RWPE2 (cell line): ENCODE measurements around the gene RPGRIP1L.

Experiments used
- ATAC-seq: fragments of 200-7000 bp; cut with Tn5 transposase; 3 replicates; pipeline ENCODE4 v1.9.1; 2021; ENCODE audit warnings: low read depth
- DNase-seq: peaks from one replicate; pipeline ENCODE4 v3.0.0-alpha.2; 2020; ENCODE audit warnings: low spot score
- H3K27ac ChIP-seq: fragments of 450-650 bp; 2 replicates; pipeline ENCODE4 v1.5.1; 2017; ENCODE audit warnings: mild to moderate bottlenecking; ENCODE audit not compliant: poor library complexity, severe bottlenecking
- H3K27me3 ChIP-seq: fragments of 250-450 bp; sonication (Bioruptor Pico); 2 replicates; pipeline ENCODE4 v1.5.1; 2021; ENCODE audit warnings: mild to moderate bottlenecking, moderate library complexity; ENCODE audit not compliant: insufficient read depth, poor library complexity, severe bottlenecking
- H3K36me3 ChIP-seq: fragments of 250-450 bp; sonication (Bioruptor Pico); 2 replicates; pipeline ENCODE4 v1.5.1; 2020; ENCODE audit warnings: low read depth, mild to moderate bottlenecking, moderate library complexity
- H3K4me1 ChIP-seq: fragments of 250-450 bp; sonication (Bioruptor Pico); 2 replicates; pipeline ENCODE4 v1.5.1; 2021; ENCODE audit warnings: mild to moderate bottlenecking, moderate library complexity; ENCODE audit not compliant: insufficient read depth, poor library complexity, severe bottlenecking
- H3K4me3 ChIP-seq: fragments of 250-450 bp; sonication (Bioruptor Pico); 2 replicates; pipeline ENCODE4 v1.5.1; 2021; ENCODE audit warnings: mild to moderate bottlenecking, moderate library complexity; ENCODE audit not compliant: severe bottlenecking
- H3K9me3 ChIP-seq: fragments of 250-450 bp; sonication (Bioruptor Pico); 2 replicates; pipeline ENCODE4 v1.5.1; 2021; ENCODE audit warnings: mild to moderate bottlenecking, moderate library complexity; ENCODE audit not compliant: severe bottlenecking
- CTCF ChIP-seq: fragments of 450-650 bp; IDR thresholded peaks from one replicate; pipeline ENCODE4 v1.5.1; 2017; ENCODE audit warnings: mild to moderate bottlenecking, moderate library complexity; ENCODE audit not compliant: poor library complexity, severe bottlenecking

RPGRIP1L gene

DNA sequence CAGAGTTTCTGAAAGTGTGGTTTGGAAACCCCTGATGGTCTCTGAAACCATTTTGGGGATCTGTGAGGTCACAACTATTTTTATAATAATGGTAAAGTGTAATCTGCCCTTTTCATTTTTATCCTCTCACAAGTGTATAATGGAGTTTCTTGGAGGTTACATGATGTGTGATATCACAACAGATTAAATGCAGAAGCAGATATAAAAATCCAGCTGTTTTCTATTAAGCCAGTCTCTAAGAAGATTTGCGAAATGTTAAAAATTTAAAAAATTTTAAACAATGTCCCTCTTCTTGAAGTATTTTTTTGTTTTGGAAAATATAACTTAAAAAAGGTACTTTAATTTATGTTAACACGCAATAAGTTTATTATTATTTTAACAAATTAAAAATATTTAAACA, 48.7 kb downstream of the RPGRIP1L start:
- H3K4me3 ChIP-seq = no peak overlapping the region
- DNase-seq (no peak), ATAC-seq (no peak)
- no peak for TF ChIP-seq CTCF
- no peak overlapping the region for H3K27ac ChIP-seq
- no peaks in the 10 kb centered on the region for H3K9me3 ChIP-seq
- no peaks in the 10 kb centered on the region for H3K27me3 ChIP-seq
- H3K36me3 ChIP-seq = peaks cover 34% of the 10 kb centered on the region
- H3K4me1 ChIP-seq = no peaks in the 10 kb centered on the region

DNA sequence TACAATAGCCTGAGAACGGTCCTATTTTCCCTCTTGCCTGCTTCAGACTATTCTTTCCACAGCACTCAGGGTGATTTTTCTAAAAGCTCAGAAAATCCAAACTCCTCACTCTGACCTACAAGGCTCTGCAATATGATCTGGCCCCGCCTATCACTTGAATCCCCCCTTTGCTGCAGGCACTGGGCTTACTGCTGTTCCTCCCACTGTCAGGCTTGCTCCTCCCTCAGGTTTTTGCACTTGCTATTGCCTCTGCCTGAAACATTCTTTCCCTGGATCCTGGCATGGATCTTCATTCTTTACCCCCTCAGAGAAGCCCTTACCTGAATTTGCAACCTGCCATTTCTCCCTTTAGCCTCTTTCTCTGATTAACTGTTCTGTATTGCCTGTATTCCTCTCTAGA, 52.3 kb downstream of the RPGRIP1L start:
- DNase-seq (no peak), ATAC-seq (no peak)
- no peak overlapping the region for H3K4me3 ChIP-seq
- H3K9me3 ChIP-seq = no peaks in the 10 kb centered on the region
- peaks cover 32% of the 10 kb centered on the region for H3K36me3 ChIP-seq
- no peaks in the 10 kb centered on the region for H3K4me1 ChIP-seq
- TF ChIP-seq CTCF = no peak
- H3K27me3 ChIP-seq = no peaks in the 10 kb centered on the region
- no peak overlapping the region for H3K27ac ChIP-seq

DNA sequence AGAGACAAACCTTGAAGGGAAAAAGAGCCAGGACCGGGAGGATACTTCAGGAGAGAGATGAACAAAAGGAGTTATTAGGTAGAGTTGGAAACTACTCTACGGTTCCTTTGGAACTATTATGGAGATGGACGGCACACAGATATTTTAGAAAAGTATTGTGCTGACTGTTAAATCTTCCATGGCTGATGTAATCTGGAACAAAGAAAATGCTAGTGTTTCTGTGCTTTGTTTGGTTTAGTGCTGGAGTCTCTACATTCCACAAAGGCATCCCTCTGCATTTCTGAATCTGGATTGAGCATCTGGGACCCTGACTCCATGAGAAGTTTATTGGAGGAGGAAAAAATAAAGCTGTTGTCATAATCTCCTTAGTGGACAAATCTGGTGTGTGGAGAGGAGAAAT, 57.2 kb downstream of the RPGRIP1L start:
- ATAC-seq (no peak), DNase-seq (no peak)
- no peak overlapping the region for H3K27ac ChIP-seq
- no peaks in the 10 kb centered on the region for H3K9me3 ChIP-seq
- H3K36me3 ChIP-seq = peaks cover 20% of the 10 kb centered on the region
- no peaks in the 10 kb centered on the region for H3K4me1 ChIP-seq
- H3K27me3 ChIP-seq = no peaks in the 10 kb centered on the region
- no peak for TF ChIP-seq CTCF
- no peak overlapping the region for H3K4me3 ChIP-seq

DNA sequence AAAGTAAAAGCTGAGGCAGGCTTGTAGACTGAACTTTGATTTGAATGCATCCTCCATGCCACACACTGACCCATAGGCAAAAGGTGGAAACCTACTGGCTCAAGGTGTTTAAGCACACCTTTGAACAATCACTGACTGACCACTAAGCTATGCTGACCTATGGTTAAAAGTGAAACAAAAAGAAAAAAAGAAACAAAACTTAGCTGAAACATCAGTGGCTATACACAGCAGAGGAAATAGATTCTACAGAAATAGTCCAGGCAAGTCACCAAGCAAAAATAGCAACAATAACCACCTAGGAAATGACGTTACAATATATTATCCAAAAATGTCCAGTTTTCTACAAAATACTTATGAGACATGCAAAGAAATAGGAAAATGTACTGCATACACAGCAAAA, 60.2 kb downstream of the RPGRIP1L start:
- no peaks in the 10 kb centered on the region for H3K9me3 ChIP-seq
- no peaks in the 10 kb centered on the region for H3K27me3 ChIP-seq
- no peak overlapping the region for H3K4me3 ChIP-seq
- H3K36me3 ChIP-seq = peaks cover 18% of the 10 kb centered on the region
- DNase-seq (no peak), ATAC-seq (no peak)
- H3K27ac ChIP-seq = no peak overlapping the region
- no peaks in the 10 kb centered on the region for H3K4me1 ChIP-seq
- no peak for TF ChIP-seq CTCF

DNA sequence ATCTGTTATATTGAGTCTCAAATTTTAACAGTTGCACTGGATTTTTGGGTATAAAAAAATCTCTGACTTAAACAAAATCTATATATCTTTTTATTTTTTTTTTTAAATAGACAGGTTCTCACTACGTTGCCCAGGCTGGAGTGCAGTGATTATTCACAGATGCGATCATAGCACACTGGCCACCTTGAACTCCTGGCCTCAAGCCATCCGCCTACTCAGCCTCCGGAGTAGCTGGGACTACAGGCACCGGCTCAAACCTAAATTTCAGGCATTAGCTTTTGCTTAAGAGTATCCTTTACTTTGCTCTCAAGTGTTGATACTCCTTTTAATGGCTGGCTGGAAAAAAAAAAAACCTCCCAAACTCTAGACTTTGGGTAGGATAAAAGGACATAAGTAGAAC, 61.6 kb downstream of the RPGRIP1L start:
- no peak for DNase-seq
- Histone ChIP-seq H3K4me1 (no peaks in the 10 kb centered on the region), H3K4me3 (no peak overlapping the region), H3K9me3 (no peaks in the 10 kb centered on the region), H3K27ac (no peak overlapping the region), H3K27me3 (no peaks in the 10 kb centered on the region), H3K36me3 (peaks cover 27% of the 10 kb centered on the region)
- ATAC-seq = no peak
- no peak for TF ChIP-seq CTCF
